K562 (cell line): ENCODE measurements around the gene MED16. TPM values are rescaled to one million over a fixed set of nuclear protein-coding genes. Genes with fewer than 3 reads are reported as not detected.
A peak's percentile ranks its signal among the peaks of the same experiment; 100 is the strongest.

ENCODE experiments used
- ATAC-seq: fragments of 200-7000 bp; cut with Tn5 transposase; 3 replicates; pipeline ENCODE4 v1.9.1; 2020; ENCODE audit warnings: moderate library complexity
- BruUV-seq: library from RNA; stranded (reverse); fragments of 400-500 nt; replicated peaks from 2 replicates; lab custom pipeline; 2021; lab: Mats Ljungman, UMichigan
- CTCF ChIA-PET: fragments of 300-600 bp; formaldehyde crosslinking; extraction: SDS; loops from one replicate; lab custom pipeline; 2021; ENCODE audit warnings: low intra/inter-chr PET ratio; lab: Yijun Ruan, JAX
- POLR2A ChIA-PET: fragments of 300-600, 350-650 bp; sonication (Branson Sonifier 250); formaldehyde crosslinking; extraction: SDS; loops from one replicate; lab custom pipeline; 2021; ENCODE audit warnings: antibody characterized with exemption, inconsistent platforms; lab: Yijun Ruan, JAX
- DNase-seq, 4 experiments: peaks; one replicate each; pipeline versions ENCODE4 v3.0.0 to v3.0.0-alpha.2; 2011 to 2018; ENCODE audit warnings: low spot score in 3 of 4, mixed read lengths in 3 of 4; ENCODE audit errors: extremely low read depth in 1 of 4
- FAIRE-seq: peaks from 2 replicates; lab custom pipeline; 2011; peaks lifted over from hg19 to GRCh38; lab: Jason Lieb, UNC
- H2AFZ ChIP-seq: 2 replicates; pipeline ENCODE4 v1.6.0; 2011; ENCODE audit warnings: low read depth, low read length, control low read depth, inconsistent platforms
- H3K27ac ChIP-seq: fragments of 200-600 bp; 3 replicates; pipeline ENCODE4 v1.8.0; 2011; ENCODE audit warnings: low read depth, mild to moderate bottlenecking, control low read depth, inconsistent platforms, low read length, moderate library complexity, mixed read lengths; ENCODE audit errors: extremely low read depth
- H3K27me3 ChIP-seq, 2 experiments: fragments of 300-600 bp in 1 of 2; 2 replicates in 1 of 2; 3 replicates in 1 of 2; pipeline versions ENCODE4 v1.6.0 to v1.8.0; 2011; ENCODE audit warnings: inconsistent platforms in 2 of 2, low read length in 2 of 2, mild to moderate bottlenecking in 1 of 2, mixed read lengths in 1 of 2, moderate library complexity in 1 of 2; ENCODE audit not compliant: control insufficient read depth in 2 of 2, insufficient read depth in 2 of 2
- H3K36me3 ChIP-seq: fragments of 300-600 bp; 3 replicates; pipeline ENCODE4 v1.8.0; 2011; ENCODE audit warnings: mild to moderate bottlenecking, low read length, inconsistent platforms; ENCODE audit not compliant: control insufficient read depth, insufficient read depth
- H3K4me1 ChIP-seq, 2 experiments: fragments of 200-600 bp in 1 of 2; replicated peaks in 1 of 2; 2 replicates in 1 of 2; 3 replicates in 1 of 2; pipeline versions ENCODE4 v1.5.1 to v1.8.0; 2011; ENCODE audit warnings: inconsistent platforms in 2 of 2, low read length in 2 of 2, mild to moderate bottlenecking in 1 of 2, mixed read lengths in 1 of 2, moderate library complexity in 1 of 2; ENCODE audit not compliant: control insufficient read depth in 2 of 2, insufficient read depth in 2 of 2
- H3K4me2 ChIP-seq: 2 replicates; pipeline ENCODE4 v1.6.1; 2011; ENCODE audit warnings: low read length, control low read depth, inconsistent platforms, mixed read lengths; ENCODE audit not compliant: insufficient read depth
- H3K4me3 ChIP-seq: fragments of 200-600 bp; sonication (generic), shearing (Covaris generic); 2 replicates; pipeline ENCODE4 v1.5.1; 2016; ENCODE audit warnings: control low read depth, inconsistent platforms
- H3K79me2 ChIP-seq: fragments of 200-600 bp; 3 replicates; pipeline ENCODE4 v1.8.0; 2011; ENCODE audit warnings: low read length, inconsistent platforms; ENCODE audit not compliant: control insufficient read depth, insufficient read depth
- H3K9ac ChIP-seq, 2 experiments: 2 replicates each; pipeline versions ENCODE4 v1.6.0 to v1.6.1; 2011; ENCODE audit warnings: low read depth in 2 of 2, low read length in 2 of 2, control low read depth in 1 of 2, inconsistent platforms in 1 of 2, mild to moderate bottlenecking in 1 of 2, mixed read lengths in 1 of 2; ENCODE audit not compliant: insufficient read depth in 1 of 2
- H3K9me1 ChIP-seq: one replicate; pipeline ENCODE4 v1.6.0; 2011; ENCODE audit warnings: inconsistent platforms, mild to moderate bottlenecking, low read length, moderate library complexity; ENCODE audit not compliant: control insufficient read depth, insufficient read depth
- H3K9me3 ChIP-seq: replicated peaks from 2 replicates; pipeline ENCODE4 v1.5.1; 2011; ENCODE audit warnings: low read depth, low read length, inconsistent platforms; ENCODE audit not compliant: control insufficient read depth, insufficient read depth
- H4K20me1 ChIP-seq: replicated peaks from 2 replicates; pipeline ENCODE4 v1.6.1; 2011; ENCODE audit warnings: low read length, inconsistent platforms, mixed read lengths; ENCODE audit not compliant: control insufficient read depth, insufficient read depth
- ARNT ChIP-seq, 2 experiments: fragments of 450-650 bp; IDR thresholded peaks; 2 replicates each; pipeline ENCODE4 v1.6.1; 2016; ENCODE audit warnings: mild to moderate bottlenecking in 1 of 2
- BCOR ChIP-seq: fragments of 450-650 bp; IDR thresholded peaks from 2 replicates; pipeline ENCODE4 v1.6.1; 2016
- CREB1 ChIP-seq, 2 experiments: sonication (generic) in 1 of 2; formaldehyde crosslinking in 1 of 2; IDR thresholded peaks; 2 replicates each; pipeline versions ENCODE4 v1.6.1 to v1.8.0; 2012 to 2022; ENCODE audit warnings: inconsistent platforms in 1 of 2, mild to moderate bottlenecking in 1 of 2, missing genetic modification reagents in 1 of 2, moderate library complexity in 1 of 2
- CTBP1 ChIP-seq: fragments of 450-650 bp; IDR thresholded peaks from 2 replicates; pipeline ENCODE4 v1.6.1; 2016; ENCODE audit warnings: borderline replicate concordance
- HLTF ChIP-seq: fragments of 450-650 bp; IDR thresholded peaks from 2 replicates; pipeline ENCODE4 v1.6.1; 2016
- MIER1 ChIP-seq: fragments of 450-650 bp; IDR thresholded peaks from 2 replicates; pipeline ENCODE4 v1.6.1; 2016; ENCODE audit warnings: antibody characterized with exemption, mild to moderate bottlenecking, low read depth
- MTA1 ChIP-seq: fragments of 450-650 bp; IDR thresholded peaks from 2 replicates; pipeline ENCODE4 v1.6.1; 2017; ENCODE audit warnings: borderline replicate concordance
- MTA2 ChIP-seq: fragments of 450-650 bp; IDR thresholded peaks from 2 replicates; pipeline ENCODE4 v1.6.1; 2016; ENCODE audit warnings: low read depth
- PHF8 ChIP-seq: fragments of 200-600 bp; sonication (generic); IDR thresholded peaks from 2 replicates; pipeline ENCODE4 v1.6.1; 2012; ENCODE audit warnings: mixed run types, mild to moderate bottlenecking, inconsistent platforms, low read length, moderate library complexity, borderline replicate concordance
- RERE ChIP-seq: sonication (generic); formaldehyde crosslinking; IDR thresholded peaks from 2 replicates; pipeline ENCODE4 v1.8.0; 2023; ENCODE audit warnings: missing genetic modification reagents, mild to moderate bottlenecking, borderline replicate concordance
- RHOXF2B ChIP-seq: fragments of 250-450 bp; sonication (Bioruptor Pico); conservative IDR thresholded peaks from 2 replicates; pipeline ENCODE4 v1.5.1; 2021
- TAF1 ChIP-seq: IDR thresholded peaks from 2 replicates; pipeline ENCODE4 v1.6.1; 2011; ENCODE audit warnings: mild to moderate bottlenecking, low read length, moderate library complexity; ENCODE audit not compliant: insufficient read depth, control insufficient read depth, severe bottlenecking; ENCODE audit errors: extremely low read depth
- TAF15 ChIP-seq: fragments of 200-400 bp; formaldehyde crosslinking; IDR thresholded peaks from 2 replicates; pipeline ENCODE4 v1.6.1; 2017; ENCODE audit warnings: mild to moderate bottlenecking, low read depth, low read length, moderate library complexity
- TFAM ChIP-seq: fragments of 250-450 bp; sonication (Bioruptor Pico); conservative IDR thresholded peaks from 2 replicates; pipeline ENCODE4 v1.5.0; 2021; ENCODE audit warnings: mild to moderate bottlenecking, moderate library complexity
- ZFP1 ChIP-seq: fragments of 450-650 bp; formaldehyde crosslinking; IDR thresholded peaks from 2 replicates; pipeline ENCODE4 v1.4.0; 2020; ENCODE audit warnings: mild to moderate bottlenecking, mixed read lengths
- ZNF324 ChIP-seq: fragments of 250-450 bp; sonication (Bioruptor Pico); IDR thresholded peaks from 2 replicates; pipeline ENCODE4 v1.4.0; 2020; ENCODE audit warnings: mild to moderate bottlenecking
- ZNF717 ChIP-seq: fragments of 250-450 bp; sonication (Bioruptor Pico); IDR thresholded peaks from 2 replicates; pipeline ENCODE4 v1.5.0; 2021
- ZNF764 ChIP-seq: fragments of 250-450 bp; sonication (Bioruptor Pico); IDR thresholded peaks from 2 replicates; pipeline ENCODE4 v1.4.0; 2020; ENCODE audit warnings: low read depth, mild to moderate bottlenecking, moderate library complexity
- WGBS: fragments of 100-300 bp; shearing (Covaris generic); methylation state at CpG from one replicate; pipeline ENCODE4 v1.1.6; 2016; ENCODE audit warnings: low coverage, mixed read lengths; ENCODE audit not compliant: insufficient coverage; ENCODE audit errors: missing lambda C conversion rate; 5-methylcytosine and 5-hydroxymethylcytosine counted together
- in situ Hi-C: fragments of 300-500 bp; cut with MboI; formaldehyde crosslinking; loops from 4 replicates; pipeline ENCODE4 v1.15.0; 2018; ENCODE audit warnings: inconsistent platforms, mixed read lengths
- intact Hi-C: fragments of 100-400 bp; cut with micrococcal nuclease; formaldehyde crosslinking; loops from 2 replicates; pipeline ENCODE4 v1.14.2; 2022
- polyA plus RNA-seq, 8 experiments: library from polyadenylated mRNA; depleted of rRNA in 4 of 8; stranded (reverse) in 5 of 8; unstranded in 3 of 8; fragments of >200 nt; fragmentation: Nextera tagmentation in 2 of 8; fragmentation: Illumina TruSeq in 1 of 8; extraction: Ambion mirVana in 2 of 8; extraction: Trizol in 1 of 8; gene quantifications; 2 replicates each; pipeline versions ENCODE4 v1.2.1 to v1.2.3, GENCODE V29; 2011 to 2014; ENCODE audit warnings: inconsistent platforms in 1 of 8, missing spikeins in 1 of 8
- total RNA-seq, 7 experiments: library from RNA; depleted of rRNA in 6 of 7; stranded (reverse); fragments of >200 nt in 6 of 7; fragmentation: Illumina TruSeq in 2 of 7; extraction: Trizol in 2 of 7; gene quantifications; 2 replicates each; pipeline versions ENCODE4 v1.2.1 to v1.2.3, GENCODE V29; 2011 to 2021; ENCODE audit warnings: low replicate concordance in 1 of 7

Gene MED16
- total and polyA plus RNA-seq, 9 of the 15 experiments (the other 6 are each of a cell fraction or from before 2014, with no cell fraction given): 0.89 to 59.9 (median 8.6) TPM

- in situ Hi-C loops: no loop called here
- Histone ChIP-seq H3K9me3 (no peaks in the 10 kb centered on the region), H3K4me1 (peaks cover 8 to 71% of the 10 kb centered on the region in 2 experiments; a peak in 4 of 5 replicates), H3K36me3 (peaks cover 25% of the 10 kb centered on the region; the same call in 2 of the 3 replicates), H3K4me2 (peak within 1 kb of the TSS; percentile 95), H3K27me3 (no peaks in the 10 kb centered on the region), H3K79me2 (peaks cover 66% of the 10 kb centered on the region), H3K27ac (peak within 1 kb of the TSS; percentile 97), H4K20me1 (no peaks in the 10 kb centered on the region; the same call in 1 of the 2 replicates), H3K9me1 (no peaks in the 10 kb centered on the region), H3K4me3 (peak within 1 kb of the TSS; percentile 99), H2AFZ (peak within 1 kb of the TSS; percentile 82), H3K9ac (peak within 1 kb of the TSS; percentile 87 to 99)
- peak; percentile 83 for ATAC-seq
- 0% methylated on average over 21 of the region's 97 CpGs for WGBS
- peak; percentile 77 to 94 (median 87) for DNase-seq
- no peak for FAIRE-seq
- ChIA-PET POLR2A (interaction anchor here (0.5 to 4.2 kb wide), 5 partner anchors 56 to 344 kb away, joined by 3 to 24 read pairs (median 3); partner anchors contain the start of genes RNU6-2 and WDR18), CTCF (interaction anchor here (0.6 to 8.8 kb wide), 2 partner anchors 57 to 78 kb away, joined by 3 to 158 read pairs; partner anchors contain the start of gene WDR18)
- BruUV-seq: no TSS peak
- intact Hi-C loops: loop anchor here (1.0 to 2.0 kb wide), 2 partner anchors 29 to 55 kb away; no protein-coding TSS in a partner anchor
- TF ChIP-seq ZNF764 (CRISPR knock-in tag) (no peak), RHOXF2B (CRISPR knock-in tag) (no peak), ZNF324 (CRISPR knock-in tag) (no peak), HLTF (no peak), PHF8 (peak; percentile 50; the same call in 1 of the 2 replicates), MTA1 (no peak), CTBP1 (no peak; the same call in 1 of the 2 replicates), CREB1 (IDR thresholded peaks at IDR 0.05) (peak; percentile 50; the same call in 1 of the 2 replicates), CREB1 (CRISPR knock-in tag; IDR thresholded peaks at IDR 0.05) (no peak; the same call in 1 of the 2 replicates), TAF15 (no peak), MTA2 (no peak), ZNF717 (CRISPR knock-in tag) (no peak), TAF1 (peak; percentile 42), MIER1 (no peak), BCOR (peak; percentile 29; the same call in 1 of the 2 replicates), ZFP1 (CRISPR knock-in tag) (no peak), TFAM (CRISPR knock-in tag) (no peak), ARNT (IDR thresholded peaks at IDR 0.05) (no peak), RERE (no peak)
Observed at GRCh38 chr19:925526-926322, 32.7 kb upstream of the MED16 start, which contains the start of gene ARID3A. Gene ARID3A (plus strand): TSS chr19:926035. CDS start chr19:929529, 3,494 bp downstream.
